Activated CD4-positive, alpha-beta T cell treated with anti-CD3 and anti-CD28 coated beads, Interleukin-2, Interleukin-6, amounts not matched to agents 100 ng/mL and 50 ng/mL, durations not matched to agents 16 hours and 8 hours (primary cell): Measurements from ENCODE around the gene NELFB.
"Not testable (repeated sequence)": the region's sequence is repeated elsewhere in the genome, so short reads cannot be mapped to it uniquely, and the experiment has no call there.

Experiments used
- DNase-seq: peaks from one replicate; pipeline ENCODE4 v3.0.0-alpha.2; 2020

The NELFB gene

DNA sequence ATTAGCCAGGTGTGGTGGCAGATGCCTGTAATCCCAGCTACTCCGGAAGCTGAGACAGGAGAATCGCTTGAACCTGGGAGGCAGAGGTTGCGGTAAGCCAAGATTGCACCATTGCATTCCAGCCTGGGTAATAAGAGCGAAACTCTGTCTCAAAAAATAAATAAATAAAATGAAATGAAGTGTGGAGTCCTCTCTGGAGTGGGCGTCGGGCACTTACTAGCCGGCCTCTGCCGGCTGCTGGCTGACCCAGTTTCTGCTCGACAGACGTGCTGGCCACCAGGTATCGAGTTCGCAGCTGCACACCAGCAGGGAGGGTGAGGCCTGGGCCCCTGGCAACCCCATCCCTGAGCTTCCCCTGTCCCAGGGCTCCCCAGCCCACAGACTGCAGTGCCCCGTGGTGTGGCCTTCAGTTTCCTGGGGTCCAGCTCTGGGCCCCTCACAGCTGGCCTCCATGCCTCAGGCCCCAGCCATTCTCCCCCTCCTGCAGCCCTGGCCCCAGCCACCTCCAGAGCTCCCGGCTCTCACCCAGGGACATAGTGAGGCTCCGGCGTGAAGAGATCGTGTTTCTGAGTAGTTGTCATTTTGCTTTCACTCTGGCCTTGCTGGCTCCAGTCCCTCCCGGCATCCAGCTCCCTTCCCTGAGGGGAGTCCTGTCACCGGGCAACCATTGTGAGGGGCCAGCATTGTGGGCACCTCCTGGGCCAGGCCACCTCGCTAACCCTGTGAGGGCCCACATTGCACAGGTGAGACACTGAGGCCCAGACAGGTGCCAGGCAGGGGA is 7.8 kb upstream of the NELFB start:
- DNase-seq = no peak

DNA sequence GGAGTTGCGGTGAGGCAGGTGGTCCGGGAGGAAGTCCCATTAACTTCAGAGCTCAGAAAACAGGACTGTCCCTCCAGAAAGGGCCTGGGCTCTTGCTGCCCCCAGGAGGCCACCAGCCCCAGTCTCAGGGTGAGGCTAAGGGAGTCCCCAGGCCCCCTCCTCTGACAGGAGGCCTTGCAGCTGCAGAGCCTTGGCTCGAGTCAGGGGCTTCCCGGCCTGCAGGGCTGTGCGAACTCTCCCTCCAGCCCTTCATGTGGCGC is 7.3 kb upstream of the NELFB start:
- DNase-seq = no peak

DNA sequence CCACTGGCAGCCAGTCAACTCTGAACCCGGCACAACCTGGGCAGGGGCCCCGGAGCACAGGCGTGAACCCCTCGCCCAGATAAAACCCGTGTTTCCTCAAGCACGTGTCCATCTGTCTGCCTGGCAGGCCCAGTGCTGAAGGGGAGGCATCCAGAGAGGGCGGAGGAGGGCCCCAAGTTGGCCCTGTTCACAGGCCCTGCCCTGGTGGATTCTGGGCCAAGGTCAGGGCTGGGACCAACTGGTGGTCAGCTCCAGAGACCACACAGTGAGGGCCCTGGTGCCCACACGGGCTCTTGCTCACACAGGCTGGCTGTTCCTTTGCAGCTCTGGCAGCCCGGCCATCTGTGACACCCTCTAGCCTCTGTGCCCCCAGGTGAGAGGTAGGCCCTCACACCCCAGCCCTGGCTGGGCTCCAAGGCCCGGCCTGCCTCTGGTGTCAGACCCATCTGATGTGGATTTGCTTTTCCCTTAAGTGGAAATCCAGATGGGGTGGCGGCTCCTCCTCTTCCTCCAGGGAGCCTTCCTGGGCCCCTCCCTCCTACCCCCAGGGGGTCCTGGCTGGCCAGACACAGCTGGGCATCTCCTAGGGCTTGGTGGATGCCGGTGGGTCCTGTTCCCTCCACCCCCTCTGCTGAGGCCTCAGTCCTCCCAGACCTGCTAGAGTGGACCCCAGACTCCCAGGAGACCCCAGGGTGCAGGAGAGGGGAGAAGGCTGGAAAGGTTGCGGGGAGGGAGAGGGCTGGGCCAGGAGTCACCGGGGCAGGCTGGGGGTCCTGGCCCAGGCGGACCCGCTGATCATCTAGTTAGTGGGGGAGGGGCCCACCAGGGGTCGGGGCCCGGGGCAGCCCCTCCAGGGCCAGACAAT is 4.6 kb upstream of the NELFB start:
- no peak for DNase-seq

DNA sequence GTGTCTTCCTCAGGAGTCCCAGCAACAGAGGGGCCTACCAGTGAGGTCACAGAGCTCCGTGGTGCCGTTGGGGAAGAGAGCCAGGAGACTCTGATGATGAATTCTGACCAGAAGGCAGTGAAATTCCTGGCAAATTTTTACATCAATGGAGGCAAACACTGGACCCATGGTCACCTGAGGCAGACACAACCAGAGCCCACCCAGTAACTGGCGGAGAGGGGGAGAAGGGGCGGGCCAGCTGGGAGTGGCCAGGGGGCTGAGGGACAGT is 4.0 kb upstream of the NELFB start, which contains the start of gene STPG3:
Gene STPG3, plus strand, starts transcription at position 93 of the 268 bp plus-strand sequence. Its CDS starts 1 bp downstream, at position 94.
- DNase-seq = no peak

DNA sequence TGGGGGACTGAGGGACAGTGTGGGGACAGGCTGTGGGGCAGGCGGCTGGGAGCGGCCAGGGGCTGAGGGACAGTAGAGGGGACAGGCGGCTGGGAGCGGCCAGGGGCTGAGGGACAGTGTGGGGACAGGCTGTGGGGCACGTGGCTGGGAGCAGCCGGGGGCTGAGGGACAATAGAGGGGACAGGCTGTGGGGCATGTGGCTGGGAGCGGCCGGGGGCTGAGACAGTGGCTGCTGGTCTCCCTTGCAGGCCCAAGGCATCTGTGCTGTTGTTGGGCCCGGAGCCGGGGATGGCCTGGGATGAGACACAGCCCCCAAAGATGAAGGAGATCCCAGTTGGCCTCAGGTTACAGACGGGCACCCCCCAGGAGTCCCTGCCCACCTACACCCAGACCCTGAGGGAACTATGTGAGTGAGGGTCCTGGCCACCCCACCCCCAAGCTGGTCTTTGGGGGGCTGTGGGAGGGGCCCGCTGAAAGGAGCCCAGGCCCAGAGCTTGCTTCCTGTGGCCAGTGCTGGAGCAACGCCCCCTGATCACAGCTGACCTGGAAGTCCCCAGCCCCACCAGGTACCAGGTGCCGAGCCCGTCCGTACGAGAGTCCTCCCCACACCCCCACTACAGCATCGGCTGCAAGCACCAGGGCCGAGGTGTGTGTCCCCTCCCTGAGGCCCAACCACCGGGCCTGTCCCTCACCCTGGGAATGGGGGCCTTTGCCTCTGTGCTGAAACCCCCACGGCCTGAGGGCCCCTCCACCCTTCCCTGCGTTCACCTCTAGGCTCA is 3.4 kb upstream of the NELFB start:
- no peak for DNase-seq

DNA sequence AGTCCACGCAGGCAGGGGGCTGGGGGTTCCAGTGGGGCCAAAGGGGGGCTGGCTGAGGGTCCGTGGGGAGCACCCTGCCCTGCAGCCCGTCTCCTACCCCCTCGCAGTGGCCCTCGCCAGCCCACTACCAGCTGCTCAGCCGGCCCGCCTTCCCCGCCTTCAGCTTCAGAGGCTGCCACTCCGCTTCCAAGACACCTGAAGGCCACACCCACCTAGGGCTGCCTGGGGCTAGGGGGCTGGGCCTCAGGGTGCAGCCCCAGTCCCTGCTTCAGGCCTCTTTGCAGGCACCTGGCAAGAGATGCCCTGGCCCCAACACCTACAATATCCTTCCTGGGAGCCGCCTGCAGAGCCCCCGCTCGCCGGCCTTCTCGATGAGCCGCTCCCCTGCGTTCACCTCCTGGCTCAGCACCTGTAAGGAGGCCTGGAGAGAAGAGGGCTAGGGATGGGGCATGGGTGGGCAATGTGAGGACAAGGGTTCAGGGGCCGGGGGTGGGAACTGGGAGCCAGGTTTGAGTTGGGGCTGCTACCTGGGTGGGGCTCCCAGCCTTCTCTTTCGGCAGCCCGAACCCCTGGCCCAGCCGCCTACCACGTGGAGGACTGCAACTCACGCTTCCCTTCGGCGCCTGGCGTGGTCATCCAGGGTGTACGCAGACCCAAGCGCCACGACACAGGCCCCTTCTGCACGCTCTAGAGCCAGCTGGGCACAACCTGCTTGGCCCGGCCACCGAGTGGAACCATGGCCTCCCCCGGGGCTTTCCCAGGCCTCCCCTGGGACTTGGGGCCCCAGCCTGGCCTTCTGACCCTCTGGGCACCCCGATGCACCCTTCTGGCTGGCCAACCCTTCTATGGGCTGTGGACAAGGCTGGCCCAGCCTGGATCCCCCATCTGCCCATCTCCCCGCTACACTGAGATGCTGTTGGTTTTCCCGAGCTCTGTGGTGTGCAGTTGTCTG is 2.3 kb upstream of the NELFB start:
- no peak for DNase-seq

DNA sequence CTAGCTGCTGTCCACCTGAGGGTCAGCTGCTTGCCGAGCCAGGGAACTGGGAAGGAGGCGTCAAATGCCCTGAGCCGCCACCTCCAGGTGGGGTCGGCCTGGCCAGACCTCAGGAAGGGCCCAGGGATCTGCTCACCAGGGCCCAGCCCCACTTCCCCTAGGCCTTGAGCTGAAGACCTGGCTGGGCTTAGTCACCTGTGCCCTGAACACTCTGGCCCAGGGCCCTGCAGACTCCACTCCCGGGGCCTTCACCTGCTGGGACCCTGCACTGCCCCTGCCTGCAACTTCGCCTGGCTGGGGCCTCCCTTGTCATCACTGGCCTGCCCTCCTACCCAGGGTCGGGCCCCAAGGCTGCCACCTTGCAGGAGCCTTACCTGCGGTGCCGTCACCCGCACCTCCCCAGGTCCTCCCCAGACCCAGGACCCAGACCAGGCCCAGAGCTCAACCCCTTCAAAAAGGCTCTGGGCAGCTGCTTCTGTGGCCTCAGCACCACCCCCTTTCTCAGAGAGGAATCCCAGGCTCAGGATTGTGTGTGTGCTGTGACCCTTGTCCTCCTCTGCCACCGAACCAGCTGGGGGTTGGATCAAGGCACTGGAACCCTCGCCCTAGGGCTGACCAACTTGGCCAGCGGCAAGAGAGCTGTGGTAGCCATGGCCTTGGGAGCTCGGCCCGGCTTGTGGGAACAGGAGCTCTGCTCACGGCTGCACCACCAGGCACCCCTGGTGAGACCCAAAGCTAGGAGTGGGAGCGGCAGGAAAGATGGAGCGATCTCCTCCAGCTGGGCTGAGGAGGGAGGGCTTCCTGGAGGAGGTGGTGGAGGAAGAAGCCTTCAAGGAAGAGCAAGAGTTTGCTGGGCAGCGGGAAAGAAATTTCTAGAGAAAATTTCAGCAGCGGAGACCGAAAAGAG is 1.2 kb upstream of the NELFB start:
- DNase-seq = no peak

DNA sequence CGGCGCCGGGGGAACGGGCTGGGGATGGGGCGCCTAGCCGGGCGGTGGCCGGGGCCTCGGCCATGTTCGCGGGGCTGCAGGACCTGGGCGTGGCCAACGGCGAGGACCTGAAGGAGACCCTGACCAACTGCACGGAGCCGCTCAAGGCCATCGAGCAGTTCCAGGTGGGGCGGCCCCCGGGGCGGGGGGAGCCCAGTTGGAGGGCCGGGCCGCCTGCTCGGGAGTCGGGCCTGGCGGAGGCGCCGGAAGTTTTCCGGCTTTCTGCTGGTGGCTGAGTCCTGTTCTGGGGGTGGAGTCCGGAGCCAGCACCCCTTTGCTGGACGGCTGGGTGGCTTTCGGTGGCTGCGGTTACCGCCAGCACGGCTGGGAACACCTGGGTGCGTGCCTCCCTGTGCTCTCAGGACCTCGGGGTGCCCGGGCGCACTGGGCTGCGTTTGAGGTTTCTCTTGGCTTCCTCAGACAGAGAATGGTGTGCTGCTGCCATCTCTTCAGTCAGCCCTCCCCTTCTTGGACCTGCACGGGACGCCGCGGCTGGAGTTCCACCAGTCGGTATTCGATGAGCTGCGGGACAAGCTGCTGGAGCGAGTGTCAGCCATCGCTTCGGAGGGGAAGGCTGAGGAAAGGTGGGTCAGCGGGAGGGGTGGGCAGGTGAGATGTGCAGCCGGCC is 454 bp downstream of the NELFB start:
- DNase-seq = peak; percentile 47

DNA sequence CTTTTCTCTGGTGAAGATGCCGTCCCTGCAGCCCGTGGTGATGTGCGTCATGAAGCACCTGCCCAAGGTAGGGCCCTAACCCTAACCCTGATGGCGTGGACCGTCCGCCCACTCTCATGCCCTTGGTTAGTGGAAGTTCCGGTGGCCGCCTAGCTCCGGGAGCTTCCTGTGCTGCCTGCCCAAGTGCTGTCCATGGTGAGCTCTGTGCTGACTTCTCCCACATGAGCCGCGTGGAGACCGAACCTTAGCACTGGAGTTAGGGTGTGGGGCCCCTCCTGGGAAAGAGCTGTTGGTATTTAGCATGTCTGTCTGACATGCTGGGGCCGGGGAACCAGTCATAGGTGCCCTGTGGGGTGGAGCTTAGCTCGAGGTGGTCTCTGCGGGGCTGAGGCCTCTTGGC is 1.2 kb downstream of the NELFB start:
- no peak for DNase-seq

DNA sequence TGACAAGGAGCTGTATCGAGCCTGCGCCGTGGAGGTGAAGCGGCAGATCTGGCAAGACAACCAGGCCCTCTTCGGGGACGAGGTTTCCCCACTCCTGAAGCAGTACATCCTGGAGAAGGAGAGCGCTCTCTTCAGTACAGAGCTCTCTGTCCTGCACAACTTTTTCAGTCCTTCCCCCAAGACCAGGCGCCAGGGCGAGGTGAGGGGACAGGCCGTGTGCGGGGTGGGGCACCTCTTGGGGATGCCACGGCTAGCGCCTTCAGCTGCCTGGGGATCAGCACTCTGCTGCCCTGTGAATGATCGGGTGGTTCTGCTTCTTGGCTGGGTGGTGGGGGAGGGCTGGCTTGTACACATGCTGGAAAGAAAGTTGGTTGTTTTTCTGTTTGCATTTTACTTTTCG is 1.7 kb downstream of the NELFB start:
- DNase-seq = no peak

DNA sequence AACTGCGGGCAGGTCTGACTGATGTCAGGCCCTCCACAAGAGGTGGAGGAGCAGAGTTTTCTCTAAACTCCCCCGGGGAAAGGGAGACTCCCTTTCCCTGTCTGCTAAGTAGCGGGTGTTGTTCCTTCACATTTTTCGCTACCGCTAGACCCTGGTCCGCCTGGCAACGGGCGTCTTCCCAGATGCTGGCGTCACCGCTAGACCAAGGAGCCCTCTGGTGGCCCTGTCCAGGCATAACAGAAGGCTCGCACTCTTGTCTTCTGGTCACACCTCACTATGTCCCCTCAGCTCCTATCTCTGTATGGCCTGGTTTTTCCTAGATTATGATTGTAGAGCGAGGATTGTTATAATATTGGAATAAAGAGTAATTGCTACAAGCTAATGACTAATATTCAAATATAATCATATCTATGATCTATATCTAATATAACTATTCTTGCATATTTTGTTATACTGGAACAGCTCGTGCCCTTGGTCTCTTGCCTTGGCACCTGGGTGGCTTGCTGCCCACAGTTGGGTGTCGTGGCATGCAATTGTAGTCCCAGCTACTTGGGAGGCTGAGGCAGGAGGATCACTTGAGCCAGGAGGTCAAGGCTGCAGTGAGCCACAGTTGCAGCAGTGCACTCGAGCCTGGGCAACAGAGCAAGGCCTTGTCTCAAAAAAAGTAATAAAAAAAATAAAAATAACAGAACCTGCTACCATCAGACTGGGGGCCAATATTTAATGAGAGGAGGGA is 7.2 kb downstream of the NELFB start:
- DNase-seq = not testable (repeated sequence)

DNA sequence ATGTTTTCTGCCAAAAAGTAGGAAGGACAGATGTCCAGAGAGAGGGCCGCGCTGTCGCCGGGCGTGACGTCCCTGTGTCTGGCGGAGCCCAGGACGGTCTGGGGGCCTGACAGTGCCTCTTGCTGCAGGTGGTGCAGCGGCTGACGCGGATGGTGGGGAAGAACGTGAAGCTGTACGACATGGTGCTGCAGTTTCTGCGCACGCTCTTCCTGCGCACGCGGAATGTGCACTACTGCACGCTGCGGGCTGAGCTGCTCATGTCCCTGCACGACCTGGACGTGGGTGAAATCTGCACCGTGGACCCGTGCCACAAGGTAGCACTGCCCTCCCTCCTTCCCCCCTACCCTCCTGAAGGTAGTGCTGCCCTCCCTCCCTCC is 7.8 kb downstream of the NELFB start:
- no peak for DNase-seq

DNA sequence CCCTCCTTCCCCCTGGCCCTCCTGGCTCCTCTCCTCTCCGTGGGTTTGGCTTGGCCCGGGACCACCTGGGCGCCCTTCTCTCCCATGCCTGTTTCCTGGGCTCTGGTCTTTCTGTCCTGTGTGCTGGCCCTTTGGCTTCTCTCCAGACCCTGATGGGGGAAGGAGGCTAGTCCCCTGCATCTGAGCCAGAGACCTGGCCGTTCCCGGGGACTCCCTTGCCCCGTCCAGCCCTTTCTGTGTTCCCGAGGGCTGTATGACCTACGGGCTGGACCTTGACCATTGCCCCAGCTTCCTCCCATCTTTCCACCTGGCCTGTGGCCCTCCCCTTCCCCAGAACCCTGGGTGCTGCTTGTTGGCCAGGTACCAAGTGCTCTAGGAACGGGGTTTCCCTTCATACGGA is 8.4 kb downstream of the NELFB start:
- DNase-seq = no peak

DNA sequence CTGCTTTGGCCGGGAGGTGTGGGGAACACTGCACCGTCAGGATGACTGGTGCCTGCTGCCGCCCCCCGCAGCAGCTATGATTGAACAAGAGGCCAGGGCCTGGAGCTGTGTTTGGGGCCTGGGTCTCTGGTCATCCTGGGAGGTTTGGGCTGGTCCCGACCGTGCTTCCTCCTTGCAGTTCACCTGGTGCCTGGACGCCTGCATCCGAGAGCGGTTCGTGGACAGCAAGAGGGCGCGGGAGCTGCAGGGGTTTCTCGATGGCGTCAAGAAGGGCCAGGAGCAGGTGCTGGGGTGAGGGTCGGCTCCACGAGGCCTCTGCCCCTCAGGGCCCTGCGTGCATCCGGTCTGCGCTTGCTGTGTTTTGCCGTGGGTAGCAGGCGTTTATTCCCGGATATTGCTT is 8.9 kb downstream of the NELFB start:
- DNase-seq = no peak

DNA sequence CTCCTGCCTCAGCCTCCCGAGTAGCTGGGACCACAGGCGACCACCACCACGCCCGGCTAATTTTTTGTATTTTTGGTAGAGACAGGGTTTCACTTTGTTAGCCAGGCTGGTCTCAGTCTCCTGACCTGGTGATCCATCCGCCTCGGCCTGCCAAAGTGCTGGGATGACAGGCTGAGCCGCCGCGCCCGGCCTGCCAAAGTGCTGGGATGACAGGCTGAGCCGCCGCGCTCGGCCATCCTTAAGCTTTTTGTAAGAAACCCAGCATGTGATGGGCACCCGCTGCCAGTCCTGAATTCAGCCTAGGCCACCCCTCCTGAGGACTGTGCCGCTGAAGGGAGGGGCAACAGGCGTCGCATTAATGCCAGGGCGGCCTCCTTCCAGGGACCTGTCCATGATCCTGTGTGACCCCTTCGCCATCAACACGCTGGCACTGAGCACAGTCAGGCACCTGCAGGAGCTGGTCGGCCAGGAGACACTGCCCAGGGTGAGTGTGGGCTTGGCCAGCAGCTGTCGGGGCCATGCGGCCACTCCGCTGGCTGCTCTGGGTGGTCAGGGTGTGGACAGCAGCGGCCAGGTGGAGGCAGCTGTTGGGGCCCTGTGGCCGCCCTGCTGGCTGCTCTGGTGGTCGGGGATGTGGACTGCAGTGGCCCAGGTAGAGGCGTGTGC is 10.5 kb downstream of the NELFB start:
- DNase-seq = no peak

DNA sequence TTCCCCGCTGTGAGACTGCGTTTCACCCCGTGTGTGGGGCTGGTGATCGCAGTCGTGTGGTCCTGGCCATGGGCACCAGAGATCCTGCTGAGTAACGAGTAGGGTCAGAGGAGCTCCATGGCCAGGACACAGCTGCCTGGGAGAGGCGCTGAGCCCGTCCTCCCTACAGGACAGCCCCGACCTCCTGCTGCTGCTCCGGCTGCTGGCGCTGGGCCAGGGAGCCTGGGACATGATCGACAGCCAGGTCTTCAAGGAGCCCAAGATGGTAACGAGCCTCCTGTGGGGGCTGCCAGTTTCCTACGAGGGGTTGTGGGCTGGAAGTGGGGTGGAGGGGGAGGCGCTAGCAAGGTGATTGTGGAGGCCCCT is 11.0 kb downstream of the NELFB start:
- no peak for DNase-seq

DNA sequence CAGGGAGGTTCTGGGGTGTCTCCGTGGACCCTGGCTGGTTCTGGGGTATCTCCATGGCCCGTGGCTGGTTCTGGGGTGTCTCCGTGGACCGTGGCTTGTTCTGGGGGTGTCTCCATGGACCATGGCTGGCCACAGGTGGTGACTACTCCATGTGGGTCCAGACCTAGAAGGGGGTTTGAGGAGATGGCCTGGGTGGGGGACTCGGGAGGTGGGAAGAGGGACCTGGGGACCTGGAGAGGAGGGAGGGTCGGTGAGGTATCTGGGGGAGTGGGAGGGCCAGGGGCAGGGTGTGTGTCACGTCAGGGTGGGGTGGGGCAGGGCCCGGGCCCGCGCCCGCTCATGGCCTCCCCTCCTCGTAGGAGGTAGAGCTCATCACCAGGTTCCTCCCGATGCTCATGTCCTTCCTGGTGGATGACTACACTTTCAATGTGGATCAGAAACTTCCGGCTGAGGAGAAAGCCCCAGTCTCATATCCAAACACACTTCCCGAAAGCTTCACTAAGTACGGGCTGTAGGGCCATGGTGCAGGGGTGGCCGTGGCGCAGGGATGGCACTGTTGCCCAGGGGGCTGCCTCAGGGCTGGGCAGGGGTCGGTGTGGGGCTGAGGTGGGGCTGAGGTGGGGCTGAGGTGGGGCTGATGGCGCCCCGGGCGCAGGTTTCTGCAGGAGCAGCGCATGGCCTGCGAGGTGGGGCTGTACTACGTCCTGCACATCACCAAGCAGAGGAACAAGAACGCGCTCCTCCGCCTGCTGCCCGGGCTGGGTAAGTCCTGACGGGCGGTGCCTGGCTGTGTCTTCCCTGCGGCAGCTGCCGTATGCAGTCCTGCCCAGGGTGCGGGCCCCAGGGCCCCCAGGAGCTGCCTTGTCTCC is 11.7 kb downstream of the NELFB start:
- no peak for DNase-seq

DNA sequence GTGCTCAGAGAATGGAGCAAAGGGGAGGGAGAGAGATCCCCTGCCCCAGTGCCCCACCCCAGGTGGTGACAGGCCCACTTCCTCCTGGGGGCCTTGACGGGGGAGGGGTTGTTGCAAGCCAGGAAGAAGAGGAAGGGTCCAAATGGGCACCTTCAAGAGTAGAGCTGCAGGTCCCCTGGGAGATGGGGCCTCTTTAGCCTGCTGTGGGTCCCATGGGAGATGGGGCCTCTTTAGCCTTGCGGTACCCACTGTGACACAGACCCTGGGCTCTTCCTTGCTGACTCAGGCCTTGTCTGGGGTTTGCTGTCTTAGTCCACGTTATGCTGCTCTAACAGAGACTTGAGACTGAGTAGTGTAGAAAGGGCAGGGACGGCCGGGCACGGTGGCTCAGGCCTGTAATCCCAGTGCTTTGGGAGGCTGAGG is 12.8 kb downstream of the NELFB start:
- no peak for DNase-seq
